Measurements from ENCODE around the gene AK8. TPM values are rescaled to one million over a fixed set of nuclear protein-coding genes. Genes with fewer than 3 reads are reported as not detected.

Gene AK8
- total RNA-seq, 2 experiments from 2014 or later = 0.27 TPM; not detected in 1

- H3K36me3 ChIP-seq (ENCODE audit: insufficient read depth, low read length) = peaks cover 94% of the 10 kb centered on the region
- no peak overlapping the region for H2AFZ ChIP-seq (ENCODE audit: low read length)
- 0 out of 2 replicates have a peak, but pooled peaks cover 12% of the 10 kb centered on the region for H4K20me1 ChIP-seq (ENCODE audit: insufficient read depth, low read length)
- H3K4me1 ChIP-seq (ENCODE audit: insufficient read depth, low read length, poor library complexity, severe bottlenecking) = no peaks in the 10 kb centered on the region
- ChIA-PET CTCF (ENCODE audit: unreplicated experiment) (no interaction called here), POLR2A (no interaction called here)
- H3K4me2 ChIP-seq (ENCODE audit: low read length) = no peak overlapping the region
- no peak for DNase-seq (ENCODE audit: low spot score)
- intact Hi-C loops (cut with micrococcal nuclease; ENCODE audit: unreplicated experiment) = no loop called here
- H3K4me3 ChIP-seq (ENCODE audit: low read depth, low read length, poor library complexity, severe bottlenecking) = no peak overlapping the region
- H3K9me3 ChIP-seq (ENCODE audit: low read length) = no peaks in the 10 kb centered on the region; the same call in 1 of the 2 replicates
- no peak overlapping the region for H3K27ac ChIP-seq (ENCODE audit: low read depth, low read length, poor library complexity, severe bottlenecking)
- no peaks in the 10 kb centered on the region for H3K9me2 ChIP-seq (ENCODE audit: insufficient read depth, low read length)
- no TSS peak for BruUV-seq (replicated peaks)
- H3K79me2 ChIP-seq (ENCODE audit: insufficient read depth, low read depth, low read length) = peaks cover 50% of the 10 kb centered on the region
- TF ChIP-seq CTCF (conservative IDR thresholded peaks at IDR 0.05; ENCODE audit: low read length) (no peak), EZH2phosphoT487 (IDR thresholded peaks at IDR 0.05; ENCODE audit: borderline replicate concordance, low read depth, low read length) (no peak)
Measured at GRCh38 chr9:132683873-132684272, 194.2 kb downstream of the AK8 start.

- ChIA-PET CTCF (ENCODE audit: unreplicated experiment) (no interaction called here), POLR2A (no interaction called here)
- Histone ChIP-seq H3K4me2 (ENCODE audit: low read length) (no peak overlapping the region), H3K9me2 (ENCODE audit: insufficient read depth, low read length) (no peaks in the 10 kb centered on the region), H3K4me1 (ENCODE audit: insufficient read depth, low read length, poor library complexity, severe bottlenecking) (no peaks in the 10 kb centered on the region), H4K20me1 (ENCODE audit: insufficient read depth, low read length) (0 out of 2 replicates have a peak, but pooled peaks cover 12% of the 10 kb centered on the region), H3K36me3 (ENCODE audit: insufficient read depth, low read length) (peaks cover 95% of the 10 kb centered on the region), H3K27ac (ENCODE audit: low read depth, low read length, poor library complexity, severe bottlenecking) (no peak overlapping the region), H3K79me2 (ENCODE audit: insufficient read depth, low read depth, low read length) (peaks cover 73% of the 10 kb centered on the region), H3K4me3 (ENCODE audit: low read depth, low read length, poor library complexity, severe bottlenecking) (no peak overlapping the region), H2AFZ (ENCODE audit: low read length) (no peak overlapping the region), H3K9me3 (ENCODE audit: low read length) (no peaks in the 10 kb centered on the region; the same call in 1 of the 2 replicates)
- intact Hi-C loops (cut with micrococcal nuclease; ENCODE audit: unreplicated experiment) = no loop called here
- no peak for DNase-seq (ENCODE audit: low spot score)
- BruUV-seq (replicated peaks) = no TSS peak
- TF ChIP-seq CTCF (conservative IDR thresholded peaks at IDR 0.05; ENCODE audit: low read length) (no peak), EZH2phosphoT487 (IDR thresholded peaks at IDR 0.05; ENCODE audit: borderline replicate concordance, low read depth, low read length) (no peak)
Measured at GRCh38 chr9:132681561-132681960, 196.5 kb downstream of the AK8 start.

GRCh38 chr9:132679946-132680625 lies 198.0 kb downstream of the AK8 start:
- H3K27ac ChIP-seq (ENCODE audit: low read depth, low read length, poor library complexity, severe bottlenecking) = no peak overlapping the region
- H3K36me3 ChIP-seq (ENCODE audit: insufficient read depth, low read length) = peaks cover 92% of the 10 kb centered on the region
- no peaks in the 10 kb centered on the region; the same call in 1 of the 2 replicates for H3K9me3 ChIP-seq (ENCODE audit: low read length)
- no peak overlapping the region for H3K4me2 ChIP-seq (ENCODE audit: low read length)
- no peak for DNase-seq (ENCODE audit: low spot score)
- intact Hi-C loops (cut with micrococcal nuclease; ENCODE audit: unreplicated experiment) = no loop called here
- H4K20me1 ChIP-seq (ENCODE audit: insufficient read depth, low read length) = 0 out of 2 replicates have a peak, but pooled peaks cover 16% of the 10 kb centered on the region
- H3K4me3 ChIP-seq (ENCODE audit: low read depth, low read length, poor library complexity, severe bottlenecking) = no peak overlapping the region
- no peaks in the 10 kb centered on the region for H3K9me2 ChIP-seq (ENCODE audit: insufficient read depth, low read length)
- no TSS peak for BruUV-seq (replicated peaks)
- H3K4me1 ChIP-seq (ENCODE audit: insufficient read depth, low read length, poor library complexity, severe bottlenecking) = no peaks in the 10 kb centered on the region
- H3K79me2 ChIP-seq (ENCODE audit: insufficient read depth, low read depth, low read length) = peaks cover 88% of the 10 kb centered on the region
- CTCF ChIA-PET (ENCODE audit: unreplicated experiment) = no interaction called here
- POLR2A ChIA-PET = interaction anchor here (1.1 kb wide), 1 partner anchor 9 kb away, joined by 3 read pairs; no protein-coding TSS in a partner anchor
- no peak overlapping the region for H2AFZ ChIP-seq (ENCODE audit: low read length)
- TF ChIP-seq EZH2phosphoT487 (IDR thresholded peaks at IDR 0.05; ENCODE audit: borderline replicate concordance, low read depth, low read length) = no peak

All from OCI-LY7 (cell line).